CD4-positive, alpha-beta T cell treated with Interleukin-17A for 4 hours (primary cell): ENCODE data around the gene EXOG.

Experiments used
- DNase-seq: peaks from one replicate; pipeline ENCODE4 v3.0.0-alpha.2; 2020; ENCODE audit warnings: mixed read lengths

The EXOG gene

DNA sequence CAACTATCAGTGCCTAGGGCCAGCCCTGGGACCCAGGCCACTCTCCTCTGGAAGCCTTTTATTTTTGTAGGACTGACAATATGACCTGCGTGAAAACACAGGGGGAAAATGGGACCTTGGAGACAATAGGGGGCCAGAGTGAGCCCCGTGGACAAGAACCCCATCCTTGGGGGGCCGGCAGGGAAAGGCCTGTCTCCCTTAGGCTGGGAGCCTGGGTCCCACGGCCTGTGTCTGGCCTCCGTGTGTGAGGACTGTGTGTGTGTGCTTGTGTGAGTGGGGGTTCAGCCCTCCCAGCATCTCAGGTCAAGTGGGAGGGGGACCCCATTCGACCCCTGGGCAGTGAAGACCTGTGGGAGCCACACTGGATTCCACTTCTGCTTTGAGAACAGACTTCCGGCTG is 53.3 kb downstream of the EXOG start:
- DNase-seq, result no peak

GRCh38 chr3:38549957-38550840 is 54.1 kb downstream of the EXOG start:
- no peak for DNase-seq

DNA sequence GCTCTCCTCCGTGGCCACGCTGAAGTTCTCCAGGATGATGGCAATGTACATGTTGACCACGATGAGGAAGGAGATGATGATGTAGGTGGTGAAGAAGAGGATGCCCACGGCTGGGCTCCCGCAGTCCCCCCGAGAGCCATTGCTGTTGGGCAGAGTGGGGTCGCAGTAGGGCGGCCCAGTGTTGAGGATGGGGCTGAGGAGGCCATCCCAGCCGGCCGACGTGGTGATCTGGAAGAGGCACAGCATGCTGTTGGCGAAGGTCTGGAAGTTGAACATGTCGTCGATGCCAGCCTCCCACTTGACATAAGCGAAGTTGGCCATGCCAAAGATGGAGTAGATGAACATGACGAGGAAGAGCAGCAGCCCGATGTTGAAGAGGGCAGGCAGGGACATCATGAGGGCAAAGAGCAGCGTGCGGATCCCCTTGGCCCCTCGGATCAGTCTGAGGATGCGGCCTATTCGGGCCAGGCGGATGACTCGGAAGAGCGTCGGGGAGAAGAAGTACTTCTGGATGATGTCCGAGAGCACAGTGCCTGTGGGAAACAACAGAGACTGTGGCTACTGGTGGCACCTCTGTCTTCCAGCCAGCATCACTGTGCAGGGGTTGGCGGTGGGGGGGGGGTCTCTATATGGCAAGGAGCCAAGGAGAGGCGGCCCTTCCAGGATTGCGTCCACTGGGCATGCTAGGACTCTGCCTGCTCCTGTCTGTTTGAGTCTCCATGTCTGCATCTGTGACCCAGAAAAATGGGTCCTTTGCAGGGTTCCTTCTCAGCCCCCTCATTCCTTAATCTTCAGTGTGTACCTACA is 55.1 kb downstream of the EXOG start:
- DNase-seq, result no peak

DNA sequence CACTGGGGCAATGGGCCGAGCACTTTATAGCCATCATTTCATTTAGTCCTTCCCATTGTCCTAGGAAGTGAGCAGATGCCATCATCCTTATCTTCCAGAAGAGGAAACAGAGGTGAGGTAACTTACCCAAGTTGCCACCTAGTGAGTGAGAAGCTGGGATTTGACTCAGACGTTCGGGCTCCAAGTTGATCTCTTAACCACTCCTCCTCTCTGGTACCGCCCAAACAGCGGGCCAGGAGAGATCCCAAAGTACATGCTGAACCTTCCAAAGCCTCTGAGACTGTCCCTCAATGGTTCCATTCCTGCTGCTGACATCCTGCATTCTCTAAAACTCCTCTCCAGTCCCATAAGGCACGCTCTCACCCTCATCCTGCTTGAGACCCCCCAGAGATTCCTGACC is 56.2 kb downstream of the EXOG start:
- DNase-seq, result no peak

- no peak for DNase-seq
Observed at GRCh38 chr3:38553071-38553470, 56.9 kb downstream of the EXOG start.

- DNase-seq, result no peak
Observed at GRCh38 chr3:38554127-38554827, 58.1 kb downstream of the EXOG start.

GRCh38 chr3:38555149-38555840 is 59.2 kb downstream of the EXOG start:
- no peak for DNase-seq

- no peak for DNase-seq
Observed at GRCh38 chr3:38555926-38556325, 59.8 kb downstream of the EXOG start.

- no peak for DNase-seq
Observed at GRCh38 chr3:38556640-38557358, 60.7 kb downstream of the EXOG start.

GRCh38 chr3:38558864-38559263 is 62.7 kb downstream of the EXOG start:
- DNase-seq, result no peak

DNA sequence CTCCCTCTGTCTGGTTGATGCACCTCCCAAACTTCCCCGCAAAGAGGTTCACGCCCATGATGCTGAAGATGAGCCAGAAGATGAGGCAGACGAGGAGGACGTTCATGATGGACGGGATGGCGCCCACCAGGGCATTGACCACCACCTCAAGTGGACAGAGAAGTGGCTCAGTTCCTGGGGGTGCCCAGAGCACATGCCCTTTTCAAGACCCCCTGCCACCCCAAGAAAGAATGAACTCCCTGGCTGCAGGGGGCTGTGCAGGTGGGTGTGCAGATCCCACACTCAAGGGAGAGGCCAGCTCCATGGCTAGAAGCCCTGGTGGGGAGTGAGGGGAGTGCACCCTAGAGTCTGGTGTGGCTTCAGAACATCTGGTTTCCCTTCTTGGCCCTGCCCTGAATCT is 64.1 kb downstream of the EXOG start:
- DNase-seq, result no peak

GRCh38 chr3:38560996-38561717 is 65.0 kb downstream of the EXOG start:
- DNase-seq, result no peak

- DNase-seq, result no peak
Observed at GRCh38 chr3:38561746-38562466, 65.8 kb downstream of the EXOG start.

DNA sequence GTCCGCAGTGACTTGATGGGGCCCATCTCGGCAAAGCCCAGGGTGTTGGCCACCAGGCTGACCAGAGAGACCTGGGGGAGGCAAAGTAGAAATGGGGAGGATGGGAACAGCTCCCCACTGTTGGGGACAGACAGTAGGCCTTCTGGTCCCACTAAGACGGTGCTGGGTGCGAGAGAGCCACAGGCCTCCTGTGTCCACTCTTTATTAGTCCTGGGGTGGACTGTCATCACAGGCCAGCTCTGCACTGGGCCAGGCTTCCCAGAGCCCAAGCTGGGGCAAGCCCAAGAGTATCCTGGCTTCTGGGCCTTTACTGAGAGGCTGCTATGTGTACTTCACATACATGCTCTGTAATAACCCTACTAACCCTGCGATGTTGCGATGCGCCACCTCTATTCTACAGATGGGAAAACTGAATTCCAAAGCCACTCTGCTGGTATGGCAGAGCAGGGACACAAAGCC is 66.4 kb downstream of the EXOG start:
- no peak for DNase-seq

DNA sequence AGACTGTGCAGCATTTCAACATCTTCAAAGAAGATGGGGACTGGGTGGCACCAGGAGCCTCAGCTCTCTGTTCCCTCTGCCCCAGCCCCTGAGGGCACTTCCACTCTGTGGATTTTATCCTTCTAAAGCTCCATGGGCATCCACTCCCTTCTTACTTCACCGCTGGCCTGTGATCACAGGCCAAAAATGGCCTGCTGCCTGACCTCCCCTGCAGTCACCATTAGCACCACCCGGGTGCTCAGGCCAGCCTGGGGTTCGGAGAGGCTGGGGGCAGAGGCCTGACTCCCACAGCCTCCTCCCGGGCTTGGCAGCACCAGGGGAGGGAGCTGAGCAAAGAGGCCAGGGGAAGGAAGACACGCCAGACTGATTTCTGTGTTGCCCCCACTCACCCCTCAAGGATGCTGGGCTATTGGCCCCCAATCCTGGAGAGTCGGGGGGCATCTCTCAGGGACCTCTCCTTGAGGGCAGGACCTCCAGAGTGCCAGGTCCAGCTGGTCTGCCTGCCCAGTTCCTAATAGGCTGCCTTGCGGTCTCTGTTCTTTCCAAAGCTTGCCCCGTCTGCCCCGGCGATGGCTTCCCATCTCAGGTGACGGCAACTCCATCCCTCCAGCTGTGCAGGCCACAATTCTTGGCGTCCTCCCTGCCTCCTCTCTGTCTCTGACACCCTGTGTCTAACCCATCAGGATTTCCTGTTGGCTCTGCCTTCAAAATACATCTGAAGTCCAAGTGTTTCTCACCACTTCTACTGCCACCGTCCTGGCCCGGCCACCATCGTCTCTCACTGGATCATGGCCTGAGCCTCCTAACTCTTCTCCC is 67.1 kb downstream of the EXOG start:
- DNase-seq, result no peak

DNA sequence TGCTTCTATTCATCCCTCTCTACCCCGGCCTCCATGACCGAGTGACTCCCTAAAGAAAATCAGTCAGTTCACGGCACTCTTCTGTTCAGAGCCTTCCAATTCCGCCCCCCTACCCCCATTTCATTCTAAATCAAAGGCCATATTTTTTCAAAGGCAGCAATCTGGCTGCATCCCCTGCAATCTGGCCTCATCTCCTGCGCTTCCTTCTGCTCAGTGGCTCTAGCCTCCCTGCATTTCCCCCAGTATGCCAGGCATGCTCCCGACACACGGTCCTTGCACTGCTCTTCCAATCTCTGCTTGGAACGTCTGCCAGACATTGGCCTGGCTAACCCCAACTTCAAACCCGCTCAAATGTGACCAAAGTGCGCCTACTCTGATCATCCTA is 67.7 kb downstream of the EXOG start:
- no peak for DNase-seq

DNA sequence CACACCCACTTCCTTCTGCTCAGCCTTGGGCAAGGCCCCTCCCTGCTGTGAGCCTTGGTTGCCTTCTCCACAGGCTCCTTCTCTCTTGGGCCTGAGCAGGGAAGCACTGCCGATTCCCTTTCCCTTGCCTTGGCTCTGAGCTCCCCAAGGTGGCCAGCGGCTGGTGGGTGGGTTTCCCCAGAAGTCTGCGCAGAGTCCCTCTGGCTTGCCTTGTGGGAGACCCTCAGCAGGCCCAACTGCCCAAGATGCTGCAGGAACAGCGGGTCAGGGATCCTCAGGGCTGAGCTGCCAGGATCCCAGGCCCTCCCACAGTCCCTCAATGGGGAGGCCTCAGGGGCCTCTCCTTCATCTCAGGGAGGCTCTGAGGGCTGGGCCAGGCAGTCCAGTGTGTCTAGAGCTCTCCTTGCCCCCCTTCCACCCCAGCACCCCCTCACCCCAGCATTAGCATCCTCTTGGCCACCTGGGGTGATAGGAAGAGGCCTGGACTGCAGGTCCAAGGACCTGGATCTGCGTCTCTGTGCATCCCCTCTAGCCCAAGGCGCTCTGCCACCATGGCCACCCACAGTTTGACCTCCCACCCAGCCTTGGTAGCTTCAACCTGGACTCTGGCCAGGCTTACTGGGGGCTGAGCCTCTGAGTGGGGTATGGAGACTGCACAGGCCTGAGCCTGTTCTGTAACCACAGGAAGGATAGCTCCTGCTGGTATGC is 68.6 kb downstream of the EXOG start:
- no peak for DNase-seq

DNA sequence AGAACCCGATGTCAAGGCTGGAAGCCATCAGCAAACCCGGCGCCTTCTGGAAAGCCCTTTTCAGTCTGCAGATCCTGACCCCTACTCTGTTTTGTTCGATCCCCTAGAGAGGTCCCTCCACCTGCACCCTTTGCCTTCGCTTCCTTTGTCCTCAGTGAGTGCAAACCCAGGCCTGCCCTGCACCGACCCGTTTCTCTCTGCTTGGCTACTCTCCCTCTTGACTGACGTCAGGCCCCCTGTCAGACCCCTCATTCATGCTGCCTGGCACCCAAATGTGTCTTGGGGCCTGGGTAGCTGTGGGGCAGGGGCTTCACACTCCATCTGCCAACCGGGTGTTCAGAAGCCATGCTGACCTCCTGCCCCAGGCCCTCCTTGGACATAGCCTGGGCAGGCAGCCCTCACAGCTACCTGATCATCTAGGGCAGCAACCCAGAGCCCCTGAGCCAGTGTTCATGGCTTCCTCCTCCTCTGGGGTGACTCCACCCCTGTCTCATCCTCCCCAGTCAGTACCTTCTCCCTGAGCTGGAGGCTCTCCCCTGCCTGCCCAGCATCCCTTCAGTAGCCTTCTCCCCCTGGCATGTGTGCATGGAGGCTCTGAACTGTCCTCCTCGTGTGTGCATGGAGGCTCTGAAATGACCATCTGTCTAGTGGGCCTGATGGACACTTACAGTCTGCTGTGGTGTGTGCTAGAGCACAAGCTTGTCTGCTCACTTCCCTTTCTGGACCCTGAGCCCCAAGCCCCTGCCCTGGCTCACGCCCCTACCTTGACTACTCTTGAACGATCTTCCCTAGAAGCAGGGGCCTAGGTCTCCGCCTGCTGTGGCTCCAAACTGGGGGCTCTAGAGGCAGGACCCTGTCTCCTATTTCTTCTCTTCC is 69.4 kb downstream of the EXOG start:
- DNase-seq, result no peak
